HEK293 (cell line): ENCODE results near the gene TNFRSF18.

Source experiments
- CTCF ChIA-PET: fragments of 350-600 bp; formaldehyde crosslinking; extraction: SDS; loops from one replicate; lab custom pipeline; 2021; ENCODE audit warnings: antibody characterized with exemption; lab: Yijun Ruan, JAX
- POLR2A ChIA-PET: fragments of 300-600 bp; formaldehyde crosslinking; extraction: SDS; loops from one replicate; lab custom pipeline; 2020; ENCODE audit warnings: antibody characterized with exemption, inconsistent platforms; lab: Yijun Ruan, JAX
- H3K27ac ChIP-seq: fragments of 200-500 bp; sonication (Bioruptor generic); 2 replicates; pipeline ENCODE4 v1.5.1; 2014; ENCODE audit warnings: low read depth, low read length, control low read depth, inconsistent platforms; ENCODE audit errors: extremely low read depth
- H3K36me3 ChIP-seq, 2 experiments: fragments of 200-500 bp in 1 of 2; sonication (Bioruptor generic) in 1 of 2; 1 replicate in 1 of 2; 2 replicates in 1 of 2; pipeline ENCODE4 v1.5.1; 2014 to 2017; ENCODE audit warnings: inconsistent platforms in 2 of 2, low read length in 2 of 2; ENCODE audit not compliant: control insufficient read depth in 2 of 2, insufficient read depth in 1 of 2
- H3K4me1 ChIP-seq: fragments of 200-500 bp; sonication (Bioruptor generic); 2 replicates; pipeline ENCODE4 v1.5.1; 2014; ENCODE audit warnings: mild to moderate bottlenecking, low read length, inconsistent platforms; ENCODE audit not compliant: control insufficient read depth, insufficient read depth
- H3K4me3 ChIP-seq: 2 replicates; pipeline ENCODE4 v1.5.1; 2011; ENCODE audit warnings: low read depth, mild to moderate bottlenecking, control low read depth, low read length, moderate library complexity
- H3K9me3 ChIP-seq: fragments of 200-500 bp; sonication (Bioruptor generic); 2 replicates; pipeline ENCODE4 v1.5.1; 2014; ENCODE audit warnings: low read depth, low read length, inconsistent platforms; ENCODE audit not compliant: control insufficient read depth, insufficient read depth
- AEBP2 ChIP-seq: fragments of 450-650 bp; formaldehyde crosslinking; IDR thresholded peaks from 2 replicates; pipeline ENCODE4 v1.5.1; 2016; ENCODE audit warnings: missing biosample characterization, missing genetic modification characterization, borderline replicate concordance
- KLF16 ChIP-seq: fragments of 450-650 bp; formaldehyde crosslinking; IDR thresholded peaks from 2 replicates; pipeline ENCODE4 v1.5.1; 2017; ENCODE audit warnings: missing biosample characterization, missing genetic modification characterization
- OVOL3 ChIP-seq: fragments of 450-650 bp; formaldehyde crosslinking; IDR thresholded peaks from 2 replicates; pipeline ENCODE4 v1.5.1; 2016; ENCODE audit warnings: missing biosample characterization, missing genetic modification characterization
- PRDM6 ChIP-seq: fragments of 450-650 bp; formaldehyde crosslinking; IDR thresholded peaks from 2 replicates; pipeline ENCODE4 v1.5.1; 2017; ENCODE audit warnings: missing biosample characterization, missing genetic modification characterization
- SCRT2 ChIP-seq: fragments of 450-650 bp; formaldehyde crosslinking; IDR thresholded peaks from 2 replicates; pipeline ENCODE4 v1.5.1; 2016; ENCODE audit warnings: missing biosample characterization, missing genetic modification characterization
- SP2 ChIP-seq: fragments of 450-650 bp; formaldehyde crosslinking; IDR thresholded peaks from 2 replicates; pipeline ENCODE4 v1.5.1; 2016; ENCODE audit warnings: missing biosample characterization, missing genetic modification characterization
- ZBTB1 ChIP-seq: fragments of 450-650 bp; formaldehyde crosslinking; IDR thresholded peaks from 2 replicates; pipeline ENCODE4 v1.5.1; 2016; ENCODE audit warnings: missing biosample characterization, missing genetic modification characterization
- ZBTB6 ChIP-seq: fragments of 450-650 bp; formaldehyde crosslinking; IDR thresholded peaks from 2 replicates; pipeline ENCODE4 v1.5.1; 2017; ENCODE audit warnings: missing biosample characterization, missing genetic modification characterization
- ZNF132 ChIP-seq: fragments of 450-650 bp; formaldehyde crosslinking; IDR thresholded peaks from 2 replicates; pipeline ENCODE4 v1.5.1; 2017; ENCODE audit warnings: missing biosample characterization, missing genetic modification characterization, borderline replicate concordance
- ZNF148 ChIP-seq: fragments of 450-650 bp; formaldehyde crosslinking; IDR thresholded peaks from 2 replicates; pipeline ENCODE4 v1.5.0; 2017; ENCODE audit warnings: missing biosample characterization, missing genetic modification characterization, borderline replicate concordance
- ZNF239 ChIP-seq: fragments of 450-650 bp; formaldehyde crosslinking; IDR thresholded peaks from 2 replicates; pipeline ENCODE4 v1.5.1; 2016; ENCODE audit warnings: missing biosample characterization, missing genetic modification characterization
- ZNF324 ChIP-seq: fragments of 450-650 bp; formaldehyde crosslinking; IDR thresholded peaks from 2 replicates; pipeline ENCODE4 v1.5.1; 2016; ENCODE audit warnings: missing biosample characterization, missing genetic modification characterization
- ZNF350 ChIP-seq: fragments of 450-650 bp; formaldehyde crosslinking; IDR thresholded peaks from 2 replicates; pipeline ENCODE4 v1.5.0; 2017; ENCODE audit warnings: missing biosample characterization, mild to moderate bottlenecking, missing genetic modification characterization
- ZNF660 ChIP-seq: fragments of 450-650 bp; IDR thresholded peaks from 2 replicates; pipeline ENCODE4 v1.5.1; 2018; ENCODE audit warnings: missing biosample characterization, mild to moderate bottlenecking, missing genetic modification characterization
- ZNF704 ChIP-seq: fragments of 450-650 bp; formaldehyde crosslinking; IDR thresholded peaks from 2 replicates; pipeline ENCODE4 v1.5.1; 2016; ENCODE audit warnings: missing biosample characterization, missing genetic modification characterization
- ZNF76 ChIP-seq: fragments of 450-650 bp; formaldehyde crosslinking; IDR thresholded peaks from 2 replicates; pipeline ENCODE4; 2016; ENCODE audit warnings: low read depth, missing biosample characterization, missing genetic modification characterization, borderline replicate concordance
- ZNF785 ChIP-seq: fragments of 450-650 bp; formaldehyde crosslinking; IDR thresholded peaks from 2 replicates; pipeline ENCODE4 v1.5.1; 2016; ENCODE audit warnings: missing biosample characterization, missing genetic modification characterization
- ZNF830 ChIP-seq: fragments of 450-650 bp; IDR thresholded peaks from 2 replicates; pipeline ENCODE4 v1.5.0; 2018; ENCODE audit warnings: missing biosample characterization, missing genetic modification characterization, low read depth, mild to moderate bottlenecking, moderate library complexity
- ZSCAN18 ChIP-seq: fragments of 450-650 bp; formaldehyde crosslinking; IDR thresholded peaks from 2 replicates; pipeline ENCODE4 v1.5.1; 2016; ENCODE audit warnings: missing biosample characterization, missing genetic modification characterization

Gene TNFRSF18

GRCh38 chr1:1164701-1165451 is 41.5 kb downstream of the TNFRSF18 start:
- TF ChIP-seq OVOL3 (tag by site-specific recombination) (no peak), KLF16 (no peak), ZSCAN18 (tag by site-specific recombination) (no peak), SP2 (tag by site-specific recombination) (no peak), ZNF704 (tag by site-specific recombination) (no peak), ZNF660 (tag by site-specific recombination) (no peak), ZNF239 (tag by site-specific recombination) (no peak), ZNF76 (tag by site-specific recombination) (no peak), ZNF350 (no peak), ZNF324 (tag by site-specific recombination) (no peak), ZNF132 (tag by site-specific recombination) (no peak), SCRT2 (no peak), ZNF830 (tag by site-specific recombination) (no peak), AEBP2 (no peak), ZNF785 (no peak), ZBTB6 (no peak), ZNF148 (no peak), ZBTB1 (tag by site-specific recombination) (no peak), PRDM6 (tag by site-specific recombination) (no peak)
- Histone ChIP-seq H3K36me3 (no peaks in the 10 kb centered on the region), H3K27ac (no peak overlapping the region), H3K4me1 (no peaks in the 10 kb centered on the region), H3K9me3 (no peaks in the 10 kb centered on the region), H3K4me3 (peak overlapping the region; percentile 20)
- ChIA-PET CTCF (no interaction called here), POLR2A (no interaction called here)
